GM18498 (cell line): ENCODE measurements around the gene TYW5.
"Not testable (repeated sequence)": the region's sequence is repeated elsewhere in the genome, so short reads cannot be mapped to it uniquely, and the experiment has no call there.

ENCODE experiments used
- ATAC-seq: cut with Tn5 transposase; IDR thresholded peaks from one replicate; pipeline ENCODE4 v1.9.1; 2021; ENCODE audit warnings: mild to moderate bottlenecking, moderate library complexity; ENCODE audit not compliant: unreplicated experiment

TYW5 gene

DNA sequence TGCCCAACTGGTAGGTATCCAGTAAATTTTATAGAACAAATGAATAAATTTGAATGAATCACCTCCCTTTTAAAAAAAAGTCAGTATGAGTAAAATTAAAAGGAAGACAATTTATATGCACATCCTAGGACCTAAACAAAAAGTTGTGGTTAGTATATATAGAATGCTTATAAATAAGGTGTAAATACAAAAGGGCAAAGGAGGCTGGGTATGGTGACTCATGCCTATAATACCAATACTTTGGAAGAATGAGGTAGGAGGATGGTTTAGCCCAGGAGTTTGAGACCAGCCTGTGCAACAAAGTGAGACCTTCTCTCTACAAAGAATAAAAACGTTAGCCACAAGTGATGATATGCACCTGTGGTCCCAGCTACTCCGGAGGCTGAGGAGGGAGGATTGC, 31.4 kb downstream of the TYW5 start:
- ATAC-seq = no peak

GRCh38 chr2:199922856-199923255, 32.4 kb downstream of the TYW5 start:
- no peak for ATAC-seq

DNA sequence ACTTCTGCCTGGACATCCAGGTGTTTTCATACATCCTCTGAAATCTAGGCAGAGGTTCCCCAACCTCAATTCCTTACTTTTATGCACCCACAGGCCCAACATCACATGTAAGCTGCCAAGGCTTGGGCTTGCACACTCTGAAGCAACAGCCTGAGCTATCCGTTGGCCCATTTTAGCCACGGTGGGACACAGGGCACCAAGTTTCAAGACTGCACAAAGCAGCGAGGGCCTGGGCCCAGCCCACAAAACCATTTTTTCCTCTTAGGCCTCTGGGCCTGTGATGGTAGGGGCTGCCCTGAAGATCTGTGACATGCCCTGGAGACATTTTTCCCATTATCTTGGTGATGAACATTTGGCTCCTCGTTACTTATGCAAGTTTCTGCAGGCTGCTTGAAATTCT, 38.3 kb downstream of the TYW5 start:
- no peak for ATAC-seq

DNA sequence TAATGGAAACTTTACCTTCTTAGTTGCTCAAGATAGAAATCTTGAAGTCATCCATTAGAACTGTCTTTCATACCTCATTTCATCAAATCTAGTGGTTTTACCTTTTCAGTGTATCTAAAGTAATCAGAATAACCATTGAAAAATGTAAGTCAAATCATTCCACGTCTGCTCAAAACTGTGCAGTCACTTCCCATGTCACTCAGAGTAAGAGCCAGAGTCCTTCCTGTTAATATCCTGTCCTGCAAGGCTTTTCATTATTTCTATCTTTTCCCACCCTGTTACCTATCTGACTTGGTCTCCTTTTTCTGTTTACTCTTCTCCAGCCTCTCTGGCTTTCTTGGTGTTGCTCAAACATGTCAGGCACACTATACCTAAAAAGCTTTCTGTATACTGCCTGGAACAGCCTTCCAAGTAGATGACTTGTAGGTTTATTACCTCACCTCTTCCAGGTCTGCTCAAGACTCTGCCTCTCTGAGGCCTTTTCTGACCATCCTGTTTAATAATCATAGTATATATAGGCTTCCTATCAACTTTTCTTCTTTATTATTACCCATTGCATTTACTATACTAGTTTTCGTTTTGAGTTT, 40.8 kb downstream of the TYW5 start:
- ATAC-seq = no peak

GRCh38 chr2:199912553-199913114, 42.7 kb downstream of the TYW5 start:
- not testable (repeated sequence) for ATAC-seq

DNA sequence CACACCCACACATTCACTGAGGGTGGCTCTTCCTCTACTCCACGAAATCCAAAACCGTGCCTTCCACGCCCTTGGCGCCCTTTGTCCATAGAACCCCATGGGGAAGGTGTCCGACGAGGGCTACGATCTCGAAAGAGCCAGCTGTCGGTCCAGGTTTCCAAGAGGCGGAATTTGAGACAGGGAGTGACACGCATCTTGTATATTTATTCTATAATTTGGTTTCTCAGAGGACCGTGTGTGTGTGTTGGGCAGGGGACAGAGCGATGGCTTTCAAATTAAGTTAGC, 43.5 kb downstream of the TYW5 start:
- no peak for ATAC-seq

GRCh38 chr2:199911052-199911876, 44.0 kb downstream of the TYW5 start, which contains the start of gene C2orf69:
C2orf69 (plus strand) TSS chr2:199911293; CDS start chr2:199911439, 146 bp downstream.
- ATAC-seq = peak; percentile 94

GRCh38 chr2:199910338-199911051, 44.8 kb downstream of the TYW5 start:
- no peak for ATAC-seq

DNA sequence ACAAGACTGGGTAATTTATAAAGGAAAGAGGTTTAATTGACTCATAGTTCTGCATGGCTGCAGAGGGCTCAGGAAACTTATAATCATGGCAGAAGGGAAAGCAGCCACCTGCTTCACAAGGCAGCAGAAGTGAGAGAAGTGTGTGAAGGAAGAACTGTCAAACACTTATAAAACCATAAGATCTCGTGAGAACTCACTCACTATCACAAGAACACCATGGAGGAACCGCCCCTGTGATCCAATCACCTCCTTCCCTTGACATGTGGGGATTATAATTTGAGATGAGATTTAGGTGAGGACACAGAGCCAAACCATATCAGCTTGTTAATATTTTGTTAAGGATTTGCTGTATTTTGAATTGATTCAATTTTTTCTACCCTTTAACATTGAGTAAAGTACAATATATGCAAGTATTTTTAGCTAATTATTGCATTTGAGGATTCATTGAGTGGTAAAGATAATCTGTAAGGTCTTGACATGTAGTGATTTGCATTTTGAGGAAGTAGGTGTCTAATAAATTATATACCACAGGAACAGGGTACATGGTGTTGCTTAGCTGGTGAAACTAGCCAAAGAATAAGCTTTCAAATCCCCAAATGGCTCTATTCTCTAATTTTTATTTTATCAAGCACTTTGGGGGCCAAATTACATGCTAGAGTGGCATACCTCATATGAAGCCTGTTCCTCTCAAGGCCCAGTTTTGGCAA, 48.1 kb downstream of the TYW5 start:
- no peak for ATAC-seq

- no peak for ATAC-seq
Observed at GRCh38 chr2:199903111-199903510, 52.2 kb downstream of the TYW5 start.

- no peak for ATAC-seq
Observed at GRCh38 chr2:199902486-199903110, 52.7 kb downstream of the TYW5 start.

GRCh38 chr2:199901942-199902341, 53.3 kb downstream of the TYW5 start:
- no peak for ATAC-seq

DNA sequence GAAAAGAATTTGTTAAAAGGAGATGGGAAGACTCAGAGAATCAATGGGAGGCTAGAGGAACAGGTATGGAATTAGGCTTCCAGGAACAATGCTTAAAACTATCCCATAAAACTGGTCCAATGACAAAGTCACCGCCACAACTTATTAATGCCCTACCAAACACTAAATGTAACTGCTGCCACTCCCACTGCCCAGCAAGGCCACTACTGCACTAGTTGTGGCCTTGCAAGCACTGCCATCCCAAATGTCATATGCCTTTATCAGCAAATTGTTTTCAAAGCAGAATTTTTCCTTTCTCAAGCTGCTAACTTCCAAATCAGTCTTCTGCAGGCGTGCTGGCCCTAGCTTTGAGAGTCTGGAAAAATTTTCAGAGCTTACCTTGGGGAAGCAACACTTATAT, 58.7 kb downstream of the TYW5 start:
- no peak for ATAC-seq

- ATAC-seq = no peak
Observed at GRCh38 chr2:199895406-199895805, 59.9 kb downstream of the TYW5 start.

GRCh38 chr2:199883474-199884212, 71.6 kb downstream of the TYW5 start:
- ATAC-seq = no peak

DNA sequence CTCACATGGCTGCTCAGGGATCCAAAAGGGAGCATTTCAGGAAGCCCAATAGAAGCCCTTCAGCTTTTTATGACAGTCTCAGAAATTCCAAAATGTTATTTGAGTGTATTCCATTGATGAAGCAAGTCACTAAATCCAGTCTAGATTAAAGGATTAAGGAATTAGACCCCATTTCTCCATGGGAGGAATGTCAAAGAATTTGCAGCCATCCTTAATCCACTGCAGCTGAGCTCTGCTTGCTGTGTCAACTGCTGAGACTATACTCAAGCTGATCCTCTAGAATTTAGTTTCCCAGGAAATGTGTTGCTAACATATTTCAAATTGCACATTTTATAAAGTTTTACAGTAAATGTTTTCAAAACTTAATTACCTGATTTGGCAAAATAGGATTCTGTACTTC, 72.6 kb downstream of the TYW5 start:
- no peak for ATAC-seq
